Activated CD8-positive, alpha-beta memory T cell treated with anti-CD3 and anti-CD28 coated beads, Interleukin-2, amount 50 U/mL, for 1 hour (primary cell): Measurements from ENCODE around the gene SYCP3.

Experiments used
- DNase-seq: peaks from one replicate; pipeline ENCODE4 v3.0.0-alpha.2; 2020; ENCODE audit errors: extremely low read depth

The SYCP3 gene

GRCh38 chr12:101680240-101680639, 59.0 kb downstream of the SYCP3 start:
- no peak for DNase-seq
